HG02798 (cell line): ENCODE results near the gene ABR.
"Not testable (repeated sequence)": the region's sequence is repeated elsewhere in the genome, so short reads cannot be mapped to it uniquely, and the experiment has no call there.

Experiments
- ATAC-seq: cut with Tn5 transposase; IDR thresholded peaks from one replicate; pipeline ENCODE4 v1.9.1; 2021; ENCODE audit warnings: mild to moderate bottlenecking; ENCODE audit not compliant: unreplicated experiment, poor library complexity

ABR gene

DNA sequence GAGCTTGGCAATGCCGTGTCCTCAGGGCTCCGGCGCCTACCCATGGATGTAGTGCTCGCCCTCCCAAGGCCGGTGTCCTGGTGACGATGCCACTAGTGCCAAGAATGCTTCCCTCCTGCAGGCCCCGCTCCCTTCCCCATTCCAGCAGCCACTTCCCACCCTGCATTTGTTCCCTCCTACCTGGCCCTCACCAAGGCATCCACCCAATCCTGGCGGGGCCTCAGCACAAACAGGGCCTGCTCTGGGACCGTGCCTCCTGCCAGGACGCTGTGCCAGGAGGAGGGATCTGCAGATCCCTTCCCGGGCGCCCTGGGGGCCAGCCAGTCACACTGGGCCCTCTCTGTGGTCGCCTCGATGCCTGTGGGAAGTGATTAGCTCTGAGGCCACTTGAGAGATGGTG, 25.1 kb downstream of the ABR start:
- no peak for ATAC-seq

DNA sequence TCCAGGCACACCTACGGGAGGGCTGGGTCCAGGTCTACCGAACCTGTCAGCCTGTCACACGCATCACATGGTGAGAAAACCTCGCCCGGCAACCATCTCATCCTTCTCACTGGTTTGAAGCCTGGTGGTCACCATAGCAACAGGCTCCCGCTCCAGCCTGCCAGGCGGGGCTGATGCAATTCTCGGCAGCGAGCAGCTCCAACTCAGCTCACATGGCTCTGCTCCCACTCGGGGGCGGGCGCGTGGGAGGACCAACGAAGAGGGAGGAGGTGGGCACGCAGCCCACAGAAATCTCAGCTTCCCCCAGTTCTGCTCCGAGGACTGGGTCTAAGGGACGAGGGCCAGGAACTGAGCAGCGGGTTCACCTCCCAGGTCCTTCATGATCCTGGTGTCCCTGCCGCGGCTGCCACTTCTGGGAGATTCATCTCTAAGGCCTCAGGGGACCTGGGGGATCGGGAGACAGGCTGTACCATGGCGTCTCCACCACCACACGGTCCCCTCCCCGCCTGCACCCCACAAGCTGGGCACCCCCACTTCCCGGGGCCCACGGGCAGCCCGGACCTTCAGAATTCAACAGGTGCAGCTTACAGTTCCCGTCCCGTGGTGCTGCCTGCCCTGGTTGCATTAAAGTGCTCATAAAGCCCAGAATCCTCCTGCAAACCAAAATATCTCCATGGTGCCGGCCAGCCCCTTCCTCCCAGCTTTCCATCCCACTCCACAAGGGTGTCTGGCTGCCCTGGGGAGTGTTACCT, 25.8 kb downstream of the ABR start:
- no peak for ATAC-seq

DNA sequence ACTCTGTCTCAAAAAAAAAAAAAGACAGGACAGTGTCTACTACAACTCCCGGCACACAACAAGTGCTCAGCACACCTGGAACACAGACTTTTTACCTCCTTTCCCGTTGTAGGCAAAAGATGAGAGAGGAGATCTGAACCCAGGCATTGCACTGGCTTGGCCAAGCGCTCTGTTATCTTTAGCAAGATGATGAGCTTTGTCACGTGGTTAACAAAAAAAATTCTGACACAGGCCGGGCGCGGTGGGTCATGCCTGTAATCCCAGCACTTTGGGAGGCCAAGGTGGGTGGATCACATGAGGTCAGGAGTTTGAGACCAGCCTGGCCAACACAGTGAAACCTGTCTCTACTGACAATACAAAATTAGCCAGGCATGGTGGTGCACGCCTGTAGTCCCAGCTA, 27.2 kb downstream of the ABR start:
- ATAC-seq, result not testable (repeated sequence)

DNA sequence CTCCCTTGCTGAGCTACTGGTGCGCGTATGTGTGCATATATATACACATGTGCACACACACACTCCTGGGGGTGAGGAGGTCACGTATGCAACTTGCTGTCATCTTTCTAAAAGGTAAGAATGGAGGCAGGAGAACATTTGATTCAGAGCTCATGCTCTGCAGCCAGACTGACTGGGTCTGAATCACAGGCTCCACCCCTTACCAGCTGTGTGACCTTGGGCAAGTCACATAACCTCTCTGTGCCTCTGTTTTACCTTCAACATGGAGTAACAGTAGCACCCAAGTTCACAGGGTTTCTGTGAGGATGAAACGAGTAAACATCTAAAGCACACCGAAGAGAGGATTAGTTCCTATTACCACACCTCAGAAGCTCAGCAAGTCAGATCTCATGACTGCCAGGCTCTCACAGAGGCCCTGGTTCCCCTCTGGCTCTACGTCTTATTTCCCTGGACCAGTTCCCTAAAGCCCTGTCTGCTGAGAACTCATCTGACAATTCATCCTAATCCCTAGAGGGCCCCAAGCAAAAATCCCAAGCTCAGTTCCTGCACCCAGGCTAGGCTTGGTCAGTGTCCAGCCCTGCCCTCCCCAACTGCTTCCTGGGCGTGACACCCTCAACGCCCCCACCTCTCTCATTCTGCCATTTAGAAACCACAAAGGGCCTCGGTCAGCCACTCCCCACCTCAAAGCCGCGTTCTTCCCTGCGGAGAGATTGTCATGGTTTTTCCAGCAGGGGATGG, 28.7 kb downstream of the ABR start:
- no peak for ATAC-seq

DNA sequence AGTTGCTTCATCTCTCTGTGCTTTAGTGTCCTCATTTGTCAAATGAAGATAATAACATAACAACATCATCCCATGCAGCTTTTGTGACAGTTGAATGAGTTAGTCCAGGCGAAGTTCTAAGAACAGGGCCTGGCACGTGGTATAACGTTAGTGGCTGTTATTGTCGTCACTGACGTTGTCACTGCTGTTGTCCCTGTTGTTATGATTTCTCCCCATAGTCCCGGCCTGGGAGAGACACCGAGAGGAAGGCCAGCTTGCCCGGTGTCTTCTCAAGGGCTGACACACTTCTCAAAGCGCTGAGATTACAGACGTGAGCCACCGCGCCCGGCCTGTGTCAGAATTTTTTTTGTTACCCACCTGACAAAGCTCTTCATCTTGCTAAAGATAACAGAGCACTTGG, 29.9 kb downstream of the ABR start:
- ATAC-seq, result no peak

DNA sequence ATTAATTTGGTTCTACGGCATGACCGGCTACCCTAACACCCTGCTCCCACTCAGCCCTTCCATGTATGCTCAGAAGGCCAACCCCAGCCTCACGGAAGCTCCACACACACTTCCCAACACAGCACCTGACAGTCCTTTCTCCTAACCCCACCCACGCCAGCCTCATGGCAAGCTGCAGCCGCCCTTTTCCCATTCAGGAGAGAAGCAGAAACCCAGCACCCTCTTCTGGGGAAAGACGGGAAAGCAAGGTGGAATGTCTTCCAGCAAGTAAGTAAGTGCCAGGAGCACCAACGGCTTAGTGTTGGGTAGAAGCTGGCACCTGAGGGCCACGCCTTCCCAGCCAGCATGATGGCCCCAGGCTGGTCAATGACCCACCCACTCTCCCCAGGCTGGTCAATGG, 32.1 kb downstream of the ABR start:
- ATAC-seq, result no peak

DNA sequence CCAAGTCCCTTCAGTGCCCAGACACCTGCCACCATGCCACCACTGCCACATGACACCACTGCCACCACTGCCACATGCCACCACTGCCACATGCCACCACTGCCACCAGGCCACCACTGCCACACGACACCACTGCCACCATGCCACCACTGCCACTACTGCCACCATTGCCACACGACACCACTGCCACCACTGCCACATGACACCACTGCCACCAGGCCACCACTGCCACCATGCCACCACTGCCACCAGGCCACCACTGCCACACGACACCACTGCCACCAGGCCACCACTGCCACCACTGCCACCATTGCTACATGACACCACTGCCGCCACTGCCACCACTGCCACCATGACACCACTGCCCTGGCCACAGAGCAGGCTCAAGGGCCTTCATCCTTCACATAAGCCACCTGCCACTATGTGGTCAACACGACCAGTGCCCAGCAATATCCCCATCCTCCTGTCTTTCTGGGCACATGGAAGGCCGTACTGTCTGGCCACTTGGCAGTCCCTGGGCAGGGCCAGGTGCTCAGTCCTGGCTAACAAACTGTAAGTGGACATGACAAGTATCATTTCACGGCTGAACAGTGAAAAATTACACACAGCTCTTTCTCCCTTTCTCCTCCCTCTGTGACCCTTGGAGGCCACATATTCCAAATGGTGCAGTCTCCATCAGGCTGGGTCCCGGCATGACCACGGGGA, 33.1 kb downstream of the ABR start:
- no peak for ATAC-seq

DNA sequence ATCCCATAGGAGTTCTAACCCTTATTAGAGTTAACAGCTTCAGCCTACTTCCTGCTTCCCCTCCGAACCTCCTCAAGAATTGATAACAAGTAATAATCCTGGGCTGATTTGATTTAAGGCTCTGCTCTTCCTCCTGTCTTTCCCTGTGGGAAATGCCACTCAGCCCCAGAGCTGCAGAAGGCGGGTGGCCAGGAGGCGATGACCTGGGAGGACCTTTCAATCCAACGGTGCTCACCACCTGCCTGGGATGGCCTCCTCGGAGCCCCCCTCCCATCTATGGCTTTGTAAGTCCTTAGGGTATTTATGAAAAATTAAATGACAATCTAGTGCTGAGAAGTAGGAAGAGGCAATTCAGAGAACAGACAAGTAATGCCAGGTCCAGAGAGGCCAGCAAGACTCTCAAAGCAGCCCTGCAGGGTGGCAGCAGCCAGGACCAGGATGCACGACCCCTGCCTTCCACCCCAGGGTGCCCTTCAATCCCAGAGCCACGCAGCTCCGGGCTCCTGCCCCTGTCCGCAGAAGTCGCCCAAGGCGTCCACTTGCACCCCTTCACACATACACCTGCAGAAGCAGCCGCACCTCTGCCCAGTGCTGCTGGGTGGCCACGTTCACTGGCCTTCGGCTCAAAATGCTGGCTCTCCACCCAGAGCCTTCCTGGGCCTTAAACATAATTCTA, 34.3 kb downstream of the ABR start:
- ATAC-seq, result no peak

DNA sequence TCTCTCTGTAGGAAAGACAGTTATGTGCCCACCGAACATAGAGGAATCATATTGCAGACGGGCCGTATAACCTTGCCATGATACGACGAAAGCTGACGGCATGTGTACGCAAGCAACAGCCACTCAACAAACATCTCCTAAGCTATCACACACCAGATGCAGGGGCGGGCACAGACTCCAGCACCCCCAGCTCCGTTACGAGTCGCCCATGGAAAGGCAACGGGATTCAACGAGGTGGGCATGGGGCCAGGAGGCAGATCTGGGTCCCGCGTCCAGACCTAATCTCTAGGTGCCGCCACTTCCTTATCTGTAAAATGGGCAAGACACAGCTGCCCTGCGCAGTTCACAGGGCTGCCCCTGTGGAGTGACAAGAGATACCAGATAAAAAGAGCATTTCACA, 35.6 kb downstream of the ABR start:
- ATAC-seq, result no peak

DNA sequence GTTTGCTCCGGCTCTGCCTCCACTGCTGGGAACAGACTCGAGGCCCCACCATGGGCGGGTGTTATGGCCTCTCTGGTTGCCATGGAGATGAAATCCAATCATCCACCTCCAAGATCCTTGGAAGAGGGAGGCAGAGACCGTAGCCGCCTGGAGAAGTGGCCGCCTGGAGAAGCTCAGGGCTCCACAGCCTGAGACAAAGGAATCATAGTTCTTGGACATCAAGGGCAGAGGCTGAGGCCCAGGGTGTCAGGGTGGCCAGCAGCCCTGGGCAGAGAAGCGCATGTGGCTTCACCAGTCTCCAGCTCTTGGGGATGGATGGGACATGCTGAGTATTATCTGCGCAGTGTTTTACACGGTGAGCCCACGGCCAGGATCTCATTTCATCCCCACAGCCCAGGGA, 36.2 kb downstream of the ABR start:
- no peak for ATAC-seq

DNA sequence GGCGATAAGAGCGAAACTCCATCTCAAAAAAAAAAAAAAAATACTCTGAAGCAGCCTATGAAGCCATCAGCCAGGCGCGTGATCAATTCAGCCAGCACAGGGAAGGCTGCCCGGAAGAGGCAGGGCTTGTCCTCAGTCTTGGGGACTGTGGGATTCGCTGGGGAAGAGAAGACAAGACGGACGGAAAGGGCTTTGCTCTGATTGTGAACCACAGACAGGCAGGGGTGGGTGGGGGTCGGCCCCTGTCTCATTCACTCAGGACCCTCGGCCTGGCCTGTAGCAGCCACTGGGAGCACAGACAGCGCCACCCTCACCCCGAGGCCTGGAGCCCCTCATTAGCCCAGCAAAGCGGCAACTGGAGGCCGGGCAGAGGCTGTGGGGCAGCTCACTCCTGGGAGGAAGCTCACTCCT, 37.2 kb downstream of the ABR start:
- ATAC-seq, result no peak

DNA sequence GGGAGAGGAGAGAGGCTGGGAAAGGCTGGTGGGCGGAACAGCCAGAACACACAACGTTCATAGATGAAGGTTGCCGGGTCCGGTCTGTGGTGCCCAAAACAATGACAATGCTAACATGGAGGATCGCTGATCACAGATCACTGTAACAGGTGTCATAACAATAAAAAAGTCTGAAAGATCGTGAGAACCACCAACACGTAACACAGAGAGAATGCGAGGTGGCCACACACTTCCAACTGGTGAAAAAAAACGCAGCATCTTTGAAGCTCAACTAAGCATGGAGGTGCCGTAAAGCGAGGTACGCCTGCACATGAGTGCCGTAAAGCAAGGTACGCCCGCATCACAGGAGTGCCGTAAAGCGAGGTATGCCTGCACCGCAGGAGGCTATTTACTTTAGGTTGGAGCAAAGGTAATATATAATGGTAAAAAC, 42.3 kb downstream of the ABR start:
- ATAC-seq, result no peak

DNA sequence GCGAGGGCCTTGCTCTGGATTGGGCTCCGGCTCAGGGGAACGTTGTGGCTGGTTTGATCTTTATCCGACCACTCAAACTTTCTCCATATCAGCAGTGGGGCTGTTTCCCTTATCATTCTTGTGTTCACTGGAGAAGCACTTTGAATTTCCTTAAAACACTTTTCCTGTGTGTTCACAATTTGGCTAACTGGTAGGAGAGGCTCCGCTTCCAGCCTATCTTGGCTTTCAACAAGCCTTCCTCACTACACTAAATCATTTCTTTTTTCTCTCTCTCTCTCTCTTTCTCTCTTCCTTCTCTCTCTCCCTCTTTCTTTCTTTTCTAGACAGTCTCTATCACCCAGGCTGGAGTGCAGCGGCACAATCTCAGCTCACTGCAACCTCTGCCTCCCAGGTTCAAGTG, 43.0 kb downstream of the ABR start:
- ATAC-seq, result no peak

DNA sequence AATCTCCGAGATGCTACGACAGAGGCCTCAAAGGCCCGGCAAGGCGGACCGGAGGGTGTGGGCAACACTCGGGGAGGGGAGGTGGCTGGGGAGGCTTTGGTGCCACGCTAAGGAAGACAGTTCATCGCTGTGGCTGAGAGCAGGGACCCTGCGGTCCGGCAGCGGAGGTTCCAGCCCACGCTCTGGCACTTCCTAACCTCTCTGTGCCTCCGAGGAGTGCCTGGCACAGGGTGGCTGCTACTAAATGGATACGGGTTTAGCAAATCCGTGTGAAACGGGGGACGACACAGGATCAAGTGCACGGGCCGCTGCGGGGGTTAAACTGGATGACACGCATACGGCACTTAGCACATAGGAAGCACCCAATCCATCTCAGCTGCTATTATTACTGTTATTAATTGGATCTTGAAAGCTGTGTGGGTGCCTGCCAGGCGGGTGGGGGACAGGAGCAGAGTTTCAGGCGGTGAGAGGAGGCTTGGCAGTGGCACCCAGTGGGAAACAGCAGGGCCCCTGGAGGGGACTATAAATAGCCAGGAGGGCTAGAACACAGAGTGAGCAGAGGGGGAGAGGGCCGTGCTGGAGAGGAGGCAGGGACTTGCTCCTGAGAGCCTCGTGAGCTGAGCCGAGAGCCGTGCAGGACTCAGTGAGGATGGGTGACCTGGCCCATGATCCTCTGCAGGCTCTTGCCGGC, 45.0 kb downstream of the ABR start:
- no peak for ATAC-seq

DNA sequence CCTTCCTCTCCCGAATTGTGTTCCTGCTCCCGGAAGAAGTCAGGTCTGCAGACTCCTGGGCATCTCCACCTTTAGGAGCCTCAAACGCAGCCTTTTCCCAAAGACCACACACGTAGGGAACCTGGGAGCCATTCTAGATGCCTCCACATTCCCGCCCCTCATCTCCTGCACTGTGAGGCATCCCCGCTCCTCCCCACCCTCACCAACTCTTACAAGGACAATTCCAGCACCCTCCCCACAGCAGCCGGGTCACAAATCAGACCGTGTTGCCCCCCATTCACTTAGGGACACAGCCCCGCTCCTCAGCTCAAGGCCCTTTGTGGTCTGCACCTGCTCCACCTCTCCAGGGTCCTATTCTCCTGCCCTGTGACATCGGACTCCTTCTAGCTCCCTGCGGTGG, 49.6 kb downstream of the ABR start:
- no peak for ATAC-seq

DNA sequence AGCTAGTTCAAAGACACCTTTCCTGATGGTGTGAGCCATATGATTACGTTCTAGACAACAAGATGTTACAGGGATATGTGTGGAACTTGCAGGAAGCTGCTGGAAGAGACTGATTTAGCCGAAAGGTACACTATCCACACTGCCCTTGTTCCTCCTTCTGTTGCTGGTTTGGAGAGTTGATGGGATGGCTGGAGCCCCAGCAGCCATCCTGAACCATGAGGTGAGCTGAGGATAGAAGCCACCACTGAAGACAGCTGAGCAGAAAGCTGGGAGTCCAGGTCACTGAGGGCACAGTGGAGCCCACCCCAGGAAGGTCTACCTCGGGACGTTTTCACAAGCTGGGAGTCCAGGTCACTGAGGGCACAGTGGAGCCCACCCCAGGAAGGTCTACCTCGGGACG, 51.3 kb downstream of the ABR start:
- ATAC-seq, result not testable (repeated sequence)

DNA sequence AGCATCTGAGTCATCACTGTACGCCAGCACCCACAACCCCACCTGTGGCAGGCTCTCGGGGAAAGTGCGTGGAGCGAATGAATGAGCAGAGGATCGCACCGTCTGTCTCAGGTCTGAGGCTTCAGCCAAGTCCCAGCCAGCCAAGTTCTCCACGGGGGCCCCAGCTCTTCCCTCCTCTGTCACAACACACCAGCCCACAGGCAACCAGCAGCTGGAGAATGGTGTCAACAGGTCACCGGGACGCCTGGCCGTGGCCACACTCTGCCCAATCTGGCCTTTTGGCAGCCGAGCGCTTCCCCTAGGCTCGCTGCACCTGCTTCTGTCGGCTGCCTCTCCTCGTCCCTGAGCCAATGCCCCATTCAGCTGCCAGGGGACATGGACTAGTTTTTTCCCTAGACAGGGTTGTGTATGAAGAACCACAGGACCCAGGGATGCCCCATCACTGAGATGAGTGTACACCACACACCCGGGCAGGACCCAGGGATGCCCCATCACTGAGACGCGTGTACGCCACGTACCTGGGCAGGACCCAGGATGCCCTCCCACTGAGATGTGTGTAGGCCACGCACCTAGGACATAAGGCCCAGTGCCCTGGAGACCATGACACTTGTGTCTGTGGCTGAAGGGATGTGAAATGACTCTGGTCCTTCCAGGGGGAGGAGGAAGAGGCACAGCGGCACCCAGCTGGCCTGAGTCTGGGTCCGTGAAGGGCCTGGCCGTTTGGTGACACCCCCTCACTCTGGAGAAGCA, 52.8 kb downstream of the ABR start:
- ATAC-seq, result no peak

DNA sequence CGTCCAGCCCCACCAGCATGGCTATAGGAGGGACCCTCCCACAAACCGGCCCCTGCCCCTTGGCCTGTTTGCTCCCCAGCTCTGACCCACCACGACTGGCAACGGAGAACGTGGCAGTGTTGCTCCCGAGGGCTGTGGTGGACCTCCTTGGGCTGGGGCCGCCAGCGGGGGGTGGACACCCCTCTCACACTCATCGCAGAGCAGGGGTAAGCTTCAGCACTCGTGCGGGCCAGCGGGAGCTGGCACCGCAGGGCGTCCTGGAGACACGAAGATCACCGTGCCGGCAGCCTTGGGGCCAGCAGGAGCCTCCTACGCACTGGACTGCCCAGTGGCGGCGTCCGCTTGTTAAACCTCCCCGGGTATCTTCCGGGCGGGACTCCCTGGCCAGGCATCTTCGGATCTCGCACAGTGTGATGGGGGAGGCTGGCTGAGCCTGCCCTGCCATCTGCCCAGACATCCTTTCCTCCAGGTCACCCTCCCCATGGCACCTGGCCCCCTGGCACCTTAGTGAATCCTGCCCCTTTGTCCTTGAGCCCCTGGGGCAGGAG, 53.5 kb downstream of the ABR start:
- ATAC-seq, result no peak

DNA sequence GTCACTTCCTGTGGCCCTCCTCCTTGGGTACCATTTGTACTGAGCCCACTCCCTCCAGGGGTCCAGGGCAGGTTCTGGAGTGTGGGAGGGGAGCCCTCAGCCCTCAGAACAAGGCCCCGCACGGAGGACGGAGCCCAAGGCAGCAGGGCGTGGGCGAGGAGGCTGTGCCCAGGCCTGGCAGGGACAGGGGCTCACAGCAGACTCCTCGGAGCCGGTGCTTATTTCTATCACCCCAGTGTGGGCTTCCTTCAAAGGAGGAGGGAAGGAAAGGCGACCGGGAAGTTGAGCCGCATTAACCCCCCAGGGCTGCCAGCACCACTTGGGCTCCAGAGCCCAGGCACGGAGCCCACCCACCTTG, 54.0 kb downstream of the ABR start:
- ATAC-seq, result no peak
